ENCODE data around the gene TSPAN5. TPM values are rescaled to one million over a fixed set of nuclear protein-coding genes. Genes with fewer than 3 reads are reported as not detected.

Gene TSPAN5
- polyA plus RNA-seq, 1 donor from 2014 or later = 18.8 TPM

GRCh38 chr4:98568941-98569663 is 89.3 kb downstream of the TSPAN5 start:
- no peak overlapping the region for H2AFZ ChIP-seq (ENCODE audit: low read depth, low read length)
- peaks cover 3% of the 10 kb centered on the region for H3K79me2 ChIP-seq (replicated peaks; ENCODE audit: insufficient read depth, low read length)
- no peak overlapping the region for H3K4me3 ChIP-seq (ENCODE audit: low read length)
- H3K9ac ChIP-seq (ENCODE audit: low read length) = no peak overlapping the region
- no peaks in the 10 kb centered on the region for H3K9me2 ChIP-seq (ENCODE audit: insufficient read depth, low read length)
- H3F3A ChIP-seq (ENCODE audit: insufficient read depth, low read length, poor library complexity, severe bottlenecking) = no peaks in the 10 kb centered on the region
- no peaks in the 10 kb centered on the region for H4K20me1 ChIP-seq (ENCODE audit: insufficient read depth)
- no peaks in the 10 kb centered on the region for H3K9me3 ChIP-seq (ENCODE audit: low read length)
- no peaks in the 10 kb centered on the region for H3K27me3 ChIP-seq (ENCODE audit: insufficient read depth, low read depth, low read length)
- no peak overlapping the region for H3K4me2 ChIP-seq (ENCODE audit: low read length)
- H3K36me3 ChIP-seq (ENCODE audit: insufficient read depth, low read length) = no peaks in the 10 kb centered on the region
- TF ChIP-seq POLR2AphosphoS5 (IDR thresholded peaks at IDR 0.05) = no peak
- H3K27ac ChIP-seq (ENCODE audit: low read length) = no peak overlapping the region

- no peaks in the 10 kb centered on the region for H3F3A ChIP-seq (ENCODE audit: insufficient read depth, low read length, poor library complexity, severe bottlenecking)
- no peak overlapping the region for H3K4me2 ChIP-seq (ENCODE audit: low read length)
- no peak overlapping the region for H3K27ac ChIP-seq (ENCODE audit: low read length)
- no peak overlapping the region for H3K4me3 ChIP-seq (ENCODE audit: low read length)
- H2AFZ ChIP-seq (ENCODE audit: low read depth, low read length) = no peak overlapping the region
- peaks cover 8% of the 10 kb centered on the region for H3K79me2 ChIP-seq (replicated peaks; ENCODE audit: insufficient read depth, low read length)
- H3K9me2 ChIP-seq (ENCODE audit: insufficient read depth, low read length) = no peaks in the 10 kb centered on the region
- no peak overlapping the region for H3K9ac ChIP-seq (ENCODE audit: low read length)
- no peaks in the 10 kb centered on the region for H3K9me3 ChIP-seq (ENCODE audit: low read length)
- TF ChIP-seq CTCF (IDR thresholded peaks at IDR 0.05; ENCODE audit: poor library complexity, severe bottlenecking) (no peak), RAD21 (conservative IDR thresholded peaks at IDR 0.05) (no peak), POLR2AphosphoS5 (IDR thresholded peaks at IDR 0.05) (no peak), MXI1 (conservative IDR thresholded peaks at IDR 0.05; ENCODE audit: poor library complexity, severe bottlenecking) (no peak), EP300 (conservative IDR thresholded peaks at IDR 0.05; ENCODE audit: poor library complexity, severe bottlenecking) (no peak), EZH2 (IDR thresholded peaks at IDR 0.05; ENCODE audit: borderline replicate concordance, insufficient read depth, low read length, poor library complexity, severe bottlenecking) (no peak), SMC3 (conservative IDR thresholded peaks at IDR 0.05; ENCODE audit: poor library complexity) (no peak), REST (IDR thresholded peaks at IDR 0.05; ENCODE audit: borderline replicate concordance) (no peak), TAF1 (IDR thresholded peaks at IDR 0.05; ENCODE audit: low read depth) (no peak)
- no peaks in the 10 kb centered on the region for H4K20me1 ChIP-seq (ENCODE audit: insufficient read depth)
- no peaks in the 10 kb centered on the region for H3K27me3 ChIP-seq (ENCODE audit: insufficient read depth, low read depth, low read length)
- no peaks in the 10 kb centered on the region for H3K36me3 ChIP-seq (ENCODE audit: insufficient read depth, low read length)
These were observed 90.8 kb downstream of the TSPAN5 start for GRCh38 chr4:98567611-98568010.

Data from neural cell (in vitro differentiated cells).